Ovary (tissue), 9 donors: ENCODE measurements around the gene FRMD4A. TPM values are rescaled to one million over a fixed set of nuclear protein-coding genes. Genes with fewer than 3 reads are reported as not detected.

ENCODE experiments used
- DNase-seq, 5 donors: peaks; one replicate each; pipeline ENCODE4 v3.0.0-alpha.2; 2019 to 2020
- H3K27ac ChIP-seq, 2 donors: fragments of 200-600 bp; one replicate each; pipeline versions ENCODE4 v1.5.1 to v1.8.0; 2019 to 2022
- H3K27me3 ChIP-seq: fragments of 200-600 bp; one replicate; pipeline ENCODE4 v1.8.0; 2022
- H3K36me3 ChIP-seq: fragments of 200-600 bp; sonication (generic); one replicate; pipeline ENCODE4 v1.5.1; 2019
- H3K4me1 ChIP-seq: one replicate; pipeline ENCODE4 v1.8.1; 2013; ENCODE audit warnings: mild to moderate bottlenecking, moderate library complexity; ENCODE audit not compliant: insufficient read depth
- H3K4me3 ChIP-seq: fragments of 200-600 bp; sonication (generic); one replicate; pipeline ENCODE4 v1.5.1; 2017
- H3K9me3 ChIP-seq, 2 donors: fragments of 200-600 bp in 1 of 2; sonication (generic) in 1 of 2; one replicate each; pipeline versions ENCODE4 v1.5.1 to v1.8.1; 2013 to 2019; ENCODE audit warnings: mild to moderate bottlenecking in 1 of 2, moderate library complexity in 1 of 2
- CTCF ChIP-seq, 3 donors: fragments of 450-650 bp in 2 of 3; fragments of 200-600 bp in 1 of 3; IDR thresholded peaks; one replicate each; pipeline versions ENCODE4 v1.5.1 to v1.8.0; 2016 to 2022; ENCODE audit warnings: antibody characterized with exemption in 3 of 3, mild to moderate bottlenecking in 1 of 3
- EP300 ChIP-seq: sonication (generic); formaldehyde crosslinking; IDR thresholded peaks from one replicate; pipeline ENCODE4 v1.6.1; 2017; ENCODE audit warnings: antibody characterized with exemption
- POLR2A ChIP-seq: fragments of 450-650 bp; IDR thresholded peaks from one replicate; pipeline ENCODE4 v1.6.1; 2017; ENCODE audit warnings: antibody characterized with exemption, mild to moderate bottlenecking, moderate library complexity
- WGBS, 3 donors: extraction: QIAGEN DNeasy Blood & Tissue Kit in 1 of 3; methylation state at CpG; one replicate each; pipeline versions ENCODE4 v1.1.5 to v1.1.7; 2013 to 2017; 5-methylcytosine and 5-hydroxymethylcytosine counted together
- intact Hi-C, 4 donors: fragments of 100-400 bp; cut with DNase I; formaldehyde crosslinking; loops; one replicate each; pipeline versions ENCODE4 v1.11.0 to v1.15.1; 2022 to 2023
- polyA plus RNA-seq, 2 donors: library from polyadenylated mRNA; stranded (reverse); fragments of 200-250 nt in 1 of 2; fragments of 350-450 nt in 1 of 2; fragmentation: Illumina TruSeq in 1 of 2; extraction: RNeasy Lipid Tissue Mini Kit (QIAGEN cat#74804) in 1 of 2; gene quantifications; one replicate each; pipeline ENCODE4 v1.2.3, GENCODE V29; 2013 to 2014
- total RNA-seq, 7 donors: library from RNA; depleted of rRNA in 2 of 7; stranded (reverse); fragments of >200 nt in 2 of 7; fragmentation: NEBNext Ultra II Directional in 3 of 7; extraction: Animal tissue kit (Norgen Biotek cat#: 25700) in 3 of 7; gene quantifications; one replicate each; pipeline versions ENCODE4 v1.1.0 to v1.2.4, GENCODE V29; 2016 to 2023
- donor health status: DM: no; HTN: no; CAD: no; lungs with moderate emphysema.
- donor health status: DM: no; HTN: no; CAD: no.
- donor health status: Bipolar disorder and iron deficiency.
- donor health status: DM: yes; HTN: yes; CAD: no.
- donor health status: DM: no; HTN: no; CAD: no.
- donor health status: DM: yes; HTN: yes; CAD: no.

Gene FRMD4A
- total and polyA plus RNA-seq, 9 donors = 5.5 to 24.7 (median 11.3) TPM

- no peak overlapping the region for H3K27ac ChIP-seq
- WGBS, 3 donors = 92 to 94% (median 92%) methylated on average over 14 of the region's 14 CpGs
- H3K9me3 ChIP-seq = no peaks in the 10 kb centered on the region
- no peak for DNase-seq
- H3K4me1 ChIP-seq = no peaks in the 10 kb centered on the region
- H3K4me3 ChIP-seq = no peak overlapping the region
- H3K27me3 ChIP-seq = no peaks in the 10 kb centered on the region
- intact Hi-C loops = loop anchor here in 3 of 4 donors (2.0 to 10.0 kb wide), 4 partner anchors 61 to 161 kb away; no protein-coding TSS in a partner anchor
- H3K36me3 ChIP-seq = no peaks in the 10 kb centered on the region
- TF ChIP-seq CTCF (IDR thresholded peaks at IDR 0.05) (no peak), POLR2A (no peak), EP300 (no peak)
Observed at GRCh38 chr10:13775786-13776775, 554.6 kb downstream of the FRMD4A start.

- intact Hi-C loops = loop anchor here in 2 of 4 donors (2.0 to 10.0 kb wide), 3 partner anchors 60 to 160 kb away; no protein-coding TSS in a partner anchor
- WGBS, 3 donors = 73 to 80% (median 79%) methylated on average over 9 of the region's 9 CpGs
- H3K27ac ChIP-seq = no peak overlapping the region
Observed at GRCh38 chr10:13774303-13774893, 556.3 kb downstream of the FRMD4A start.

GRCh38 chr10:13773496-13774170 lies 557.1 kb downstream of the FRMD4A start:
- intact Hi-C loops = loop anchor here in 2 of 4 donors (2.0 to 10.0 kb wide), 3 partner anchors 59 to 159 kb away; no protein-coding TSS in a partner anchor
- Histone ChIP-seq H3K36me3 (no peaks in the 10 kb centered on the region), H3K27me3 (no peaks in the 10 kb centered on the region), H3K27ac (no peak overlapping the region), H3K9me3 (no peaks in the 10 kb centered on the region), H3K4me1 (no peaks in the 10 kb centered on the region), H3K4me3 (no peak overlapping the region)
- no peak for DNase-seq
- WGBS, 3 donors = 85 to 87% (median 85%) methylated on average over 13 of the region's 13 CpGs
- TF ChIP-seq POLR2A (no peak), CTCF (IDR thresholded peaks at IDR 0.05) (no peak), EP300 (no peak)

More at GRCh38 chr10:13774303-13774893, 556.3 kb downstream of the FRMD4A start:
- Histone ChIP-seq H3K36me3 (no peaks in the 10 kb centered on the region), H3K9me3 (no peaks in the 10 kb centered on the region), H3K4me1 (no peaks in the 10 kb centered on the region), H3K4me3 (no peak overlapping the region), H3K27me3 (no peaks in the 10 kb centered on the region)
- TF ChIP-seq CTCF (IDR thresholded peaks at IDR 0.05) = no peak
- no peak for TF ChIP-seq EP300
- no peak for TF ChIP-seq POLR2A
- no peak for DNase-seq

GRCh38 chr10:13773043-13773442 lies 557.7 kb downstream of the FRMD4A start:
- intact Hi-C loops = loop anchor here in 2 of 4 donors (10.0 kb wide), 2 partner anchors 58 to 158 kb away; no protein-coding TSS in a partner anchor
- no peak for DNase-seq

More at GRCh38 chr10:13773043-13773442, 557.7 kb downstream of the FRMD4A start:
- Histone ChIP-seq H3K27ac (no peak overlapping the region), H3K36me3 (no peaks in the 10 kb centered on the region), H3K9me3 (no peaks in the 10 kb centered on the region), H3K27me3 (no peaks in the 10 kb centered on the region), H3K4me1 (no peaks in the 10 kb centered on the region), H3K4me3 (no peak overlapping the region)
- TF ChIP-seq EP300 = no peak
- TF ChIP-seq CTCF (IDR thresholded peaks at IDR 0.05) = no peak
- no peak for TF ChIP-seq POLR2A
- 95% methylated on average over 8 of the region's 8 CpGs for WGBS, 3 donors
